ENCODE measurements around the gene MTMR2.

Gene MTMR2

GRCh38 chr11:95918056-95918455 lies 5.9 kb downstream of the MTMR2 start:
- ChIA-PET POLR2A (no interaction called here), CTCF (interaction anchor here (0.8 kb wide), 1 partner anchor 82 kb away, joined by 4 read pairs; no protein-coding TSS in a partner anchor)
- H3K4me3 ChIP-seq (ENCODE audit: low read depth, low read length) = no peak overlapping the region
- TF ChIP-seq CTCF (IDR thresholded peaks at IDR 0.05; ENCODE audit: insufficient read depth, low read length, missing control alignments) = no peak
- no peak for DNase-seq (ENCODE audit: low read depth, low spot score)

- no peak for DNase-seq (ENCODE audit: low read depth, low spot score)
- ChIA-PET CTCF (interaction anchor here (1.0 to 1.1 kb wide), 2 partner anchors 15 to 234 kb away, joined by 3 read pairs; no protein-coding TSS in a partner anchor), POLR2A (no interaction called here)
- no peak overlapping the region for H3K4me3 ChIP-seq (ENCODE audit: low read depth, low read length)
- no peak for TF ChIP-seq CTCF (IDR thresholded peaks at IDR 0.05; ENCODE audit: insufficient read depth, low read length, missing control alignments)
Observed at GRCh38 chr11:95917193-95918036, 6.5 kb downstream of the MTMR2 start.

- no peak for TF ChIP-seq CTCF (IDR thresholded peaks at IDR 0.05; ENCODE audit: insufficient read depth, low read length, missing control alignments)
Observed at GRCh38 chr11:95916049-95916448, 7.9 kb downstream of the MTMR2 start.

DNA sequence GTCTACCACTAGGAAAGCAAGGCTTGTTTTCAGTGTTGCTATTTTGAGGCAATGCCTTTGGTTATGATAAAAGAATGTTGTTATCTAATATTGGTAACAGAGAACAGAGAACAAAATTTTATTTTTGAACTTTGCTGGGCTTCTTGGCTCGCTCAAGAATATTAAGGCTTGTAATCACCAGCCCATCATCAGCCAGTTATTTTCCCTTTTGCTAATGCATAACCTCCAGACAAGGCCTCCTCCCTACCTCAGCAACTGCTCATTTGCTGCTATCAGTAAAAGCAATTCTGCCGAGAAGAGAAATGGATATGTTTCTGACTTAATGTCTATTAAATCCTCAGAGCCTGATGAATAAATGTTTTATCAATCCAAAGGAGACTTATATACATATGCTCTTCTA lies 8.9 kb downstream of the MTMR2 start:
- ChIA-PET CTCF (no interaction called here), POLR2A (no interaction called here)
- no peak overlapping the region for H3K4me3 ChIP-seq (ENCODE audit: low read depth, low read length)
- TF ChIP-seq CTCF (IDR thresholded peaks at IDR 0.05; ENCODE audit: insufficient read depth, low read length, missing control alignments) = no peak
- DNase-seq (ENCODE audit: low read depth, low spot score) = no peak

More at GRCh38 chr11:95916049-95916448, 7.9 kb downstream of the MTMR2 start:
- POLR2A ChIA-PET = no interaction called here
- no peak overlapping the region for H3K4me3 ChIP-seq (ENCODE audit: low read depth, low read length)
- no peak for DNase-seq (ENCODE audit: low read depth, low spot score)
- CTCF ChIA-PET = interaction anchor here (1.0 to 1.1 kb wide), 2 partner anchors 14 to 235 kb away, joined by 3 read pairs; no protein-coding TSS in a partner anchor

DNA sequence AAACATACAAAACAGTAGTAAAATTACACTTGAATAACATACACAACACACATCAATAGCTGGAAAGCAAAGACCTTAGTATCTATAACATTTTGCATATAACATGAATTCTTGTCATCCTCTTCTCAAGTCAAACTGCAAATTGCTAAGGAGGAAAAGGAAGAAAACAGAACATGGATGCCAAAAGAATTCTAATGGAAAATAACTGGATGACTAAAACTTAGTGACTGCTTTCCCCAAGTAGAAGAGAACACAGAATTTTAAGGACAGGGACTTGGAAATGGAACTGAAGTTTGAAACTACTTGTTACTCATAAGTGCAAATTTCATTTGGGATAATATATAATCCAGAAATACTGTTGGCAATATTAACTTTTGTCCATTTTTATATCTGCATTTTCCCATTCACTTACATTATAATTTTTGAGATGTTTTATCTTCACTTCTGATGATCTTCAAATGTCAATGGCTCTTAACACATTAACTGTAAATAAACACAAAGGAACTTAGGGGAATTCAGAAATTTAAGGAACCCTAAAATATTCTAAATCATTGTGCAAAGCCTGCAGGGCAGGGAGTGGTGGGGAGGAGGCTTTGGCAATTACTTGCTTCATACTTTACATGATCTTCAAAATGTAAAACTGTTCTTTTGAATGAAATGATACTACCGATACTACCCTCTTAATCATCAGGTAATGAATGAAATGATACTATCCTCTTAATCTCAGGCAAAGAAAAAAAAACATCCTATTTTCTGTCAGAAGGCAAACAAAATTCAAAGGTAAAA lies 9.9 kb downstream of the MTMR2 start:
- H3K4me3 ChIP-seq (ENCODE audit: low read depth, low read length) = no peak overlapping the region
- POLR2A ChIA-PET = no interaction called here
- CTCF ChIA-PET = no interaction called here
- no peak for TF ChIP-seq CTCF (IDR thresholded peaks at IDR 0.05; ENCODE audit: insufficient read depth, low read length, missing control alignments)
- no peak for DNase-seq (ENCODE audit: low read depth, low spot score)
